Thoracic aorta (tissue), 2 donors: ENCODE measurements around the gene BSPRY. TPM values are rescaled to one million over a fixed set of nuclear protein-coding genes. Genes with fewer than 3 reads are reported as not detected.

ENCODE experiments used
- ATAC-seq: fragments of 150-250 bp; one replicate; pipeline ENCODE4 v1.8.0; 2017; ENCODE audit warnings: low read depth; ENCODE audit not compliant: insufficient number of reproducible peaks, low FRiP score
- DNase-seq: peaks from one replicate; pipeline ENCODE4 v3.0.0-alpha.2; 2020; ENCODE audit warnings: low spot score
- H3K27ac ChIP-seq, 2 donors: fragments of 200-600 bp; sonication (generic); 1 replicate in 1 of 2; 2 replicates in 1 of 2; pipeline ENCODE4 v1.5.1; 2016; ENCODE audit warnings: mild to moderate bottlenecking in 2 of 2, moderate library complexity in 2 of 2
- H3K27me3 ChIP-seq: fragments of 200-600 bp; sonication (generic); replicated peaks from 2 replicates; pipeline ENCODE4 v1.6.0; 2016; ENCODE audit warnings: mild to moderate bottlenecking; ENCODE audit not compliant: insufficient read depth
- H3K36me3 ChIP-seq: fragments of 200-600 bp; sonication (generic); one replicate; pipeline ENCODE4 v1.5.1; 2016
- H3K4me1 ChIP-seq, 2 donors: fragments of 200-600 bp; sonication (generic); 1 replicate in 1 of 2; 2 replicates in 1 of 2; pipeline versions ENCODE4 v1.5.1 to v1.6.0; 2016; ENCODE audit warnings: low read depth in 2 of 2, mild to moderate bottlenecking in 1 of 2; ENCODE audit not compliant: control insufficient read depth in 1 of 2
- H3K4me3 ChIP-seq: fragments of 200-600 bp; sonication (generic); 2 replicates; pipeline ENCODE4 v1.5.1; 2016; ENCODE audit warnings: mild to moderate bottlenecking
- H3K9me3 ChIP-seq: fragments of 200-600 bp; sonication (generic); 2 replicates; pipeline ENCODE4 v1.5.1; 2016
- total RNA-seq, 2 donors: library from RNA; depleted of rRNA; stranded (reverse); fragments of >200 nt; gene quantifications; one replicate each; pipeline versions ENCODE4 v1.1.0 to v1.2.3, GENCODE V29; 2016
- TF ChIP-seq, protein P1 (sequence below): fragments of 200-600 bp; sonication (generic); IDR thresholded peaks from one replicate; pipeline ENCODE4 v1.5.1; 2019; ENCODE audit warnings: antibody characterized with exemption

BSPRY gene
- total RNA-seq, 2 donors from 2014 or later = 0.14 TPM; not detected in 1

DNA sequence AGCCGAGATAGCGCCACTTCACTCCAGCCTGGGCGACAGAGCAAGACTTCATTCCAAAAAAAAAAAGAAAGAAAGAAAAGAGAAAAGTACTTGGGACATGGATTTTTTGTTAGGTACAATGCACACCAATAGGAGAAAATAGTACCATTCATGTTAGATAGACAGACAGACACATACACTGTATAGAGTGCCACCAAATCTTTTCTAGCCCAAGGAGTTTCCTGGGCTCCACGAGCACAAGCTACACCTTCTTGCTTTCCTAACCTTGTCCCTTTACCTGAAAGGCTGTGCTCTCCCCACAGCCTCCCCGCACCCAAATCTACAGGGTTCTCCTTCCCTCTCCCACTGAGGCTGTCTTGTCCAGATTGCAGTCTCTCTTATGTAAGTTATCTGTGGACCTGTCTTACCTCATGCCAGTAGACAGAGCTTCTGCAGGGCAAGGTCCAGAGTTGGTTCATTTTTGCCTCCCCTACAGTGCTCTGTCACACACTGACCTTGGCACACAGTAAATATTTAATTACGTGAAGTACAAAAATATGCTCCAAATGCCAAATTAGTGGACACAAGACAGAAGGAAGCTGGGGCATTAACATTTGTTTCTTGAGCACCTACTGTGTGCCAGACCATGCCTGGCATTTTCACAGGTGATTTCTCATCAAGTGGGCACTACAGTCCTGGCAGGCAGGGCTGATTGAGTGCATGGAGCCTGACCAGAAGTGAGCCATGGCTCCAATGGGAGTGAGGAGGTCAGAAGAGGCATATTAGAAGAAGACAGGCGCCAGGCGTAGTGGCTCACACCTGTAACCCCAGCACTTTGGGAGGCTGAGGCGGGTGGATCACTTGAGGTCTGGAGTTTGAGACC is 45.9 kb downstream of the BSPRY start:
- ATAC-seq = no peak
- no peaks in the 10 kb centered on the region for H3K9me3 ChIP-seq
- DNase-seq = no peak
- no peak overlapping the region for H3K4me3 ChIP-seq
- no peaks in the 10 kb centered on the region for H3K27me3 ChIP-seq
- H3K4me1 ChIP-seq = peaks cover 0 to 10% of the 10 kb centered on the region in 2 donors
- no peak overlapping the region for H3K27ac ChIP-seq
- H3K36me3 ChIP-seq = peaks cover 20% of the 10 kb centered on the region
- TF ChIP-seq, protein P1, sequence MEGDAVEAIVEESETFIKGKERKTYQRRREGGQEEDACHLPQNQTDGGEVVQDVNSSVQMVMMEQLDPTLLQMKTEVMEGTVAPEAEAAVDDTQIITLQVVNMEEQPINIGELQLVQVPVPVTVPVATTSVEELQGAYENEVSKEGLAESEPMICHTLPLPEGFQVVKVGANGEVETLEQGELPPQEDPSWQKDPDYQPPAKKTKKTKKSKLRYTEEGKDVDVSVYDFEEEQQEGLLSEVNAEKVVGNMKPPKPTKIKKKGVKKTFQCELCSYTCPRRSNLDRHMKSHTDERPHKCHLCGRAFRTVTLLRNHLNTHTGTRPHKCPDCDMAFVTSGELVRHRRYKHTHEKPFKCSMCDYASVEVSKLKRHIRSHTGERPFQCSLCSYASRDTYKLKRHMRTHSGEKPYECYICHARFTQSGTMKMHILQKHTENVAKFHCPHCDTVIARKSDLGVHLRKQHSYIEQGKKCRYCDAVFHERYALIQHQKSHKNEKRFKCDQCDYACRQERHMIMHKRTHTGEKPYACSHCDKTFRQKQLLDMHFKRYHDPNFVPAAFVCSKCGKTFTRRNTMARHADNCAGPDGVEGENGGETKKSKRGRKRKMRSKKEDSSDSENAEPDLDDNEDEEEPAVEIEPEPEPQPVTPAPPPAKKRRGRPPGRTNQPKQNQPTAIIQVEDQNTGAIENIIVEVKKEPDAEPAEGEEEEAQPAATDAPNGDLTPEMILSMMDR = no peak

DNA sequence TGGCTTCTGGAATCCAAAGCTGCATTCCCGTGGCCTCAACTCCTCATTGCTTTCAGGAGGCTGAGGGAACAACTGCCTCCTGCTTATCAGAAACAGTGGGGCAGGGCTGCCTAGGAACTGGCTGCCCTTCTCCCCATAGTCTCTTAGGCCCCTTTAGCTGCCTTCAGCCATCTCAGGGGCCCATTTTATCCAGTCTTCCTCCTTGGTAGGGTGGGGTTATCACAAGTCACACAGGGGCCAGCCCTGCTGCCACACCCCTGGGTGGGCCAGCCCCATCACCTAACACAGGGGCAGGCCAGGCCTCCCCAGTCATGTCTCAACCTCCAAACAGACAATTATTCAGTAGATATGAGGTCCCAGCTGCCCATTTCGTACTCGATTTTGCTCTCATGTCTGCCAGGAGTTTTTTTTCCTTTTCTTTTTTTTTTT is 47.9 kb downstream of the BSPRY start:
- no peak for ATAC-seq
- no peak overlapping the region for H3K27ac ChIP-seq
- peaks cover 3 to 21% of the 10 kb centered on the region in 2 donors for H3K4me1 ChIP-seq
- H3K4me3 ChIP-seq = no peak overlapping the region
- no peaks in the 10 kb centered on the region for H3K27me3 ChIP-seq
- no peak for DNase-seq
- peaks cover 4% of the 10 kb centered on the region for H3K36me3 ChIP-seq
- H3K9me3 ChIP-seq = no peaks in the 10 kb centered on the region
- TF ChIP-seq, protein P1 = no peak

DNA sequence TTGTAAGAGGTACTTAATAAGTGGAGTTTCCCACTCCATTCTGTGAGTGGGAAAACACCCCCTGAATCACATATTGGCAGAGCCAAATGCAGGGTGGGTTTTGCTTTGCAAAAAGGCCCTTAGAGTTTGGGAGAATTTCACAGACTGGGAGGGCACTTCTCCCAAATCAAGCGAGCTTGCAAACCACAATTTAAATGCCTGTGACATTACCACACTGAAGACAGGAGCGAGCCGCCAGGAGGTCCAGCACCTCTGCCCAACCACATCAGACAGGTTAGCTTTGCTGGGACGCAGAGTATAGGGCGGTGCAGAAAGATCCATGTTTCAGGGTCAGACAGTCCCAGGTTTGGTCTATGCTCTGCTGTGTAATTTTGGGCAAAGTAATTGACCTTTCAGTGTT is 49.5 kb downstream of the BSPRY start:
- peak overlapping the region in 1 of 2 donors; percentile 37 for H3K27ac ChIP-seq

DNA sequence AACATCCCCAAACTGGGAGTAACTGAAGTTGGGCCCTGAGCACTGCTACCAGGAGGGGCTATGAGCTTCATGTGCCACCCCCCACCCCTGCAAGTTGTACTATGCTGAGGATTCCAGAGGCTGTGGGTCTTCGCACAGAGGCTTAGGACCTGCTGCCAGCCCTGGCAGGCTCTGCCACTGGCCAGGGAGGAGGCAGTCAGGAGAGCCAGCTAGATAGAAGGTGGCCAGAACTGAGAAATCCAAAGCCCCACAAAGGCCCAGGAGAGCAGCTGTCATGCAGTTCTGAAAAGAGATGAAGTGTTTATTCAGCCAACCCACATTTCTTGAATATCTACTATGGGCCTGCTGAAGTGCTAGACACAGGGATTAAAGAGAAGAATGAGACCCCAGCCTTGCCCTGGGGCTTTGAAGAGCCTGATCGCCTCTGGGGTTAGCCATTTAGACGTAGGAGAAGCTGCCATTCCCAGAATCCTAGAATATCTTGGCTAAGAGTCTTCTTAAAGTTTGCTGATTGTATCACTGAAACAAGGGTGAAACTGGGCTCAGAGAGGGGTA is 50.4 kb downstream of the BSPRY start:
- Histone ChIP-seq H3K36me3 (no peaks in the 10 kb centered on the region), H3K4me3 (no peak overlapping the region), H3K4me1 (peaks cover 3 to 21% of the 10 kb centered on the region in 2 donors), H3K27me3 (no peaks in the 10 kb centered on the region), H3K9me3 (no peaks in the 10 kb centered on the region), H3K27ac (peak overlapping the region in 1 of 2 donors; percentile 18)
- TF ChIP-seq, protein P1 = no peak
- DNase-seq = no peak
- no peak for ATAC-seq

More for the DNA sequence above, 49.5 kb downstream of the BSPRY start:
- Histone ChIP-seq H3K36me3 (no peaks in the 10 kb centered on the region), H3K27me3 (no peaks in the 10 kb centered on the region), H3K9me3 (no peaks in the 10 kb centered on the region), H3K4me3 (no peak overlapping the region), H3K4me1 (peaks cover 3 to 21% of the 10 kb centered on the region in 2 donors)
- ATAC-seq (no peak), DNase-seq (no peak)
- TF ChIP-seq, protein P1 = no peak

DNA sequence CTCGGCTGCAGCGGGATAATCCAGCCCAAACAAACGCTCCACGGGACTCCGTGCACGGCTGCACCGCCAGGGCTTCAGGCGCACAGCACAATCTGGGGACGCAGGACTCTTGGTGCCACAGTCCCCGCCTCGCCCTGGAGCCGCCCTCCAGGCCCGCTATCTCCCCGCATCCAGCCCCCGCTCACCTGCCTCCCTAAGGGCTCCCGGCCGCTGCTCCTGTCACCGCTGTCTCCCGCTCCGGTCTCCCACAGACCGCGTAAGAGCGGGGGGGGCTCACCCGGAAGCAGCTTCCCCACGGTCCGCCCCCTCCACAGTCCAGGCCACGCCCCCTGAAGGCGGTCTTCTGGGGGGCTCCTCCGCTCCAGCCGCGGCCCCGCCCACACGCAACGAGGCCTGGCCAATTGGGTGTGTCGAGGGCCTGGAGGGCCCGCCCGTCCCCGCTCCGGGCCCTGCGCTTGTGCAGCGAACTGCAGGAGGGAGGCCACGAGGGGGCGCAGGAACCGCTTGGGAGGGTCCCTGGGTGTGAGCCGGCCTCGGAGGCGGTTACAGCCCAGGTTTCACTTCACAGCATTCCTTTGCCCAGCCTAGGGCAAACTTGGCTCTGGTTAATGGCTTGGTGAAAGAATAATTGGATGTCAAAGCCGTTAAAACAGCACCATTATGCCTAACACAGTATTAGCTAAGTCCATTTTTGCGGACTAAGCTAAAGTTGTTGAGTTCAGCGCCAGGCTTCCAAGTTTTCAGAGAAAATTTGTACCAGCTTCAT is 51.9 kb downstream of the BSPRY start, which contains the start of gene ALAD:
Gene ALAD (minus strand): TSS at position 258 of the 766 bp plus-strand sequence. CDS start 7,725 bp downstream, outside the sequence.
- DNase-seq (peak; percentile 90), ATAC-seq (peak; percentile 98)
- H3K4me3 ChIP-seq = peak within 1 kb of the TSS; percentile 84
- H3K27me3 ChIP-seq = no peaks in the 10 kb centered on the region
- no peaks in the 10 kb centered on the region for H3K9me3 ChIP-seq
- TF ChIP-seq, protein P1 = peak; percentile 89
- peak within 1 kb of the TSS; percentile 69 to 72 for H3K27ac ChIP-seq
- no peaks in the 10 kb centered on the region for H3K36me3 ChIP-seq
- peaks cover 3 to 21% of the 10 kb centered on the region in 2 donors for H3K4me1 ChIP-seq
